Stimulated activated CD4-positive, alpha-beta T cell treated with anti-CD3 and anti-CD28 coated beads, TNF-alpha, amount 100 ng/mL, for 24 hours (primary cell): Measurements from ENCODE around the gene FAF2.
"Not testable (repeated sequence)": the region's sequence is repeated elsewhere in the genome, so short reads cannot be mapped to it uniquely, and the experiment has no call there.

ENCODE experiments used
- DNase-seq, 3 experiments: peaks; one replicate each; pipeline ENCODE4 v3.0.0-alpha.2; 2020; ENCODE audit warnings: low read depth in 3 of 3

Gene FAF2

GRCh38 chr5:176542596-176543427, 94.6 kb downstream of the FAF2 start:
- DNase-seq: peak in 1 of 3 experiments; percentile 32

- DNase-seq: peak; percentile 41 to 78 (median 62)
These were observed 95.4 kb downstream of the FAF2 start for GRCh38 chr5:176543428-176544182.

- DNase-seq: no peak
These were observed 97.2 kb downstream of the FAF2 start for GRCh38 chr5:176545388-176545736.

GRCh38 chr5:176545737-176546509, 97.7 kb downstream of the FAF2 start:
- no peak for DNase-seq

GRCh38 chr5:176547802-176548201, 99.6 kb downstream of the FAF2 start:
- DNase-seq: no peak

GRCh38 chr5:176548967-176549444, 100.8 kb downstream of the FAF2 start, which contains the start of gene CDHR2:
Gene CDHR2, plus strand, starts transcription at chr5:176549342. Its CDS starts 16,011 bp downstream, at chr5:176565353.
- DNase-seq: no peak

- DNase-seq: no peak
These were observed 101.7 kb downstream of the FAF2 start for GRCh38 chr5:176549871-176550270.

- DNase-seq: no peak
These were observed 102.2 kb downstream of the FAF2 start for GRCh38 chr5:176550275-176550831.

GRCh38 chr5:176550937-176551336, 102.8 kb downstream of the FAF2 start:
- DNase-seq: not testable (repeated sequence)

- no peak for DNase-seq
These were observed 104.2 kb downstream of the FAF2 start for GRCh38 chr5:176552332-176552869.

- no peak for DNase-seq
These were observed 105.3 kb downstream of the FAF2 start for GRCh38 chr5:176553260-176554085.

- DNase-seq: no peak
These were observed 109.7 kb downstream of the FAF2 start for GRCh38 chr5:176557846-176558245.
